Measurements from ENCODE around the gene SH3PXD2A.

GRCh38 chr10:103767756-103768155 lies 87.6 kb downstream of the SH3PXD2A start:
- TF ChIP-seq CTCF (IDR thresholded peaks at IDR 0.05): no peak
- no peak for TF ChIP-seq POLR2AphosphoS5 (IDR thresholded peaks at IDR 0.05)
- no peak for TF ChIP-seq POLR2A (IDR thresholded peaks at IDR 0.05)
- TF ChIP-seq EP300 (IDR thresholded peaks at IDR 0.05): no peak
